ENCODE results near the gene SSMEM1. TPM values are rescaled to one million over a fixed set of nuclear protein-coding genes. Genes with fewer than 3 reads are reported as not detected.

The SSMEM1 gene, protein sequence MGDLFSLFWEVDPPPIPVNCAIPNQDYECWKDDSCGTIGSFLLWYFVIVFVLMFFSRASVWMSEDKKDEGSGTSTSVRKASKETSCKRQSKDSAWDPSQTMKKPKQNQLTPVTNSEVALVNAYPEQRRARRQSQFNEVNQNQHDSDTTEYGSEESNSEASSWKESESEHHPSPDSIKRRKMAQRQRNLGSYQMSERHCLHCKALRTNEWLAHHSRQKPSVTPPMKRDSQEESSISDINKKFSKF
- 0.30 TPM in 1 of 2 replicates, not detected in the other for total RNA-seq

DNA sequence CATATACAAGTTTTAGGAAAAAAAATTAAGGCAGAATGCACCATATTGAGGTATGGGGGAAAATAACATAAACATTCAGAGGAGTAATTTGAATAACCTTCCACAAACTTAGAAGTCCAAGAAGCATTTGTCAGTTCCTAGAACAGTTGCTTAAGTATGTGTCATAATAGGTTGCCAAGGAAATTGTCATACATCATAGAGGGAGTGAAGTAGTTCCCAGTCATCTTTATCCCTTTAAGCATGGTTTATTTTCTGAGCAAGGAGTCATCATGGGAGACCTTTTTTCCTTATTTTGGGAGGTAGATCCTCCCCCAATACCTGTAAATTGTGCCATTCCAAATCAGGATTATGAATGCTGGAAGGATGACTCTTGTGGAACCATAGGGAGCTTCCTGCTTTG is at the start of gene SSMEM1:
Gene SSMEM1 (plus strand): TSS at position 219 of the 400 bp plus-strand sequence. CDS start 51 bp downstream, at position 270.

DNA sequence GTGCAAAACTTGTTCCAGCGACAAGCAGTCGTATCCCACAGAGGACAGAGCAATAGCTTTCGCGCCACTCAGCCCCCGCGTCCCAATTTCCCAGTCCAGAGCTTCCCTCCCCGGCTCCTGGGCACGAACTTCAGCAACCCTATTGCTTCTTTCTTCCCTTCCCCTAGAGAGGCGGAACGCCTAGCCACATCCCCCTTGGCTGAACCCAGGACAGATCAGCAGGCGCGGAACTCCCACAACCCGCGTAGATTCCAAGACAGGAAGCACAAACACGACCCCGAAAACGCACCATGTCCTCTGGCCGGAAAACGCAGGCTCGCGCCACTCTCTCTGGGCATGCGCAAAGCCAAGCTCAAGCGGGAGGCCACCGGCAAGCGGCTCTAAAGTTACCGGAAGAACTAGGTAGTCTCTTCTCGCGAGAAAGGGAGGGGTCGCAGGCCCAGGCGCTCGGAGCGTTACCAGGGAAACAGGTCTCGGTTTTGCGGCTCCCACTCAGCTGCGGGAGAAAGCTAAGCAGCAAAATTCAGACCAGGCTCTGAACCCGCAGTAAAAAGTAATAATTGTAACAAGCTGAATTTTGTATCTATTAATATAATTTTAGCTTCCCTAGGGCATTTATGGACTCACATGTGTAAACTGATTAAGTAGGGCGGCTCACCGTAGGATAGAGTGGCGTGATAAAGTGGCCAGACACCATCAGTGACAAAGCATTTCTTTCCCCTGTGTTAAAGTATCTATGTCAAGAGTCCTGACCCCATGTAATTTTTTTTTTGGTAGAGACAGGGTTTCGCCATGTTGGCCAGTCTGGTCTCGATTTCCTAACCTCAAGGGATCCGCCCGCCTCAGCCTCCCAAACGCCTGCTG is 2.3 kb upstream of the SSMEM1 start, which contains the start of gene TMEM209:
Gene TMEM209 (minus strand): TSS at position 323 of the 864 bp plus-strand sequence. CDS start 31 bp downstream, at position 292.

Other genes with a start within 250 kb of the SSMEM1 start
- 13.1 and 14.4 TPM in 2 replicates for gene ZC3HC1, start 156.5 kb upstream of the SSMEM1 start, total RNA-seq
- gene KLHDC10, start 137.3 kb upstream of the SSMEM1 start, total RNA-seq = 37.1 and 39.5 TPM in 2 replicates
- gene TMEM209, start 2.5 kb upstream of the SSMEM1 start, total RNA-seq = 9.2 and 9.9 TPM in 2 replicates
- not detected in 2 replicates for gene CPA2, start 59.0 kb downstream of the SSMEM1 start, total RNA-seq
- 113 and 524 TPM in 2 replicates for gene CPA4, start 85.3 kb downstream of the SSMEM1 start, total RNA-seq
- not detected in 2 replicates for gene CPA5, start 137.0 kb downstream of the SSMEM1 start, total RNA-seq
- gene CPA1, start 172.6 kb downstream of the SSMEM1 start, total RNA-seq = 0.30 TPM in 1 of 2 replicates, not detected in the other
- 13.4 and 16.4 TPM in 2 replicates for gene CEP41, start 233.2 kb downstream of the SSMEM1 start, total RNA-seq

All from smooth muscle cell of the umbilical artery (primary cell).